Fibroblast of villous mesenchyme (primary cell): Measurements from ENCODE around the gene CLIP1. TPM values are rescaled to one million over a fixed set of nuclear protein-coding genes. Genes with fewer than 3 reads are reported as not detected.

ENCODE experiments used
- DNase-seq: peaks from one replicate; pipeline ENCODE4 v3.0.0-alpha.2; 2010; ENCODE audit warnings: low read depth
- H3K4me3 ChIP-seq: 2 replicates; pipeline ENCODE4 v1.5.1; 2011; ENCODE audit warnings: low read depth, mild to moderate bottlenecking, low read length
- CTCF ChIP-seq: IDR thresholded peaks from 2 replicates; pipeline ENCODE4 v1.5.1; 2012; ENCODE audit warnings: low read depth, mild to moderate bottlenecking, low read length; ENCODE audit not compliant: insufficient read depth
- total RNA-seq: library from RNA; depleted of rRNA; stranded (reverse); fragments of >200 nt; gene quantifications from 2 replicates; pipeline ENCODE4 v1.2.3, GENCODE V29; 2012

The CLIP1 gene
- total RNA-seq, 1 donor, result 66.9 TPM

GRCh38 chr12:122250536-122250935, 171.9 kb downstream of the CLIP1 start:
- DNase-seq, result no peak
- H3K4me3 ChIP-seq, result no peak overlapping the region
- no peak for TF ChIP-seq CTCF

DNA sequence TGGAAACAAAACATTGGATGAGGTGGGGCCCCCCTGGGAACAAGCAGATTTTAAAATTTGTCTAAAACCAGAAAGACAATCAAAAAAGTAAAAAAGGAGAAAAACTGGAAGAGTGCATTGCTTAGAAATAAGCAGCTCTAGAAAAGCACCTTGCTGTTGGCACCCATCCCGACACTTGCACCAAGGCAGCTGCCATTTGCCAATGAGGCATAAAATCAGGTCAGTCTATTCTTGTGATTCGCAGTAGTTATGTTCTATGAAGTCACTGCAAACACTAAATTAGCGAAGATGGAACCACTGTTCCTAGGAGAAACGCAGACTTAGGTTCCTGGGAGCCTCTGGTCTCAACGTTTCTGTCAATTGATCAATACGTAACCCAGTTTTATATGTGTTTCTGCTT, 172.4 kb downstream of the CLIP1 start:
- H3K4me3 ChIP-seq, result no peak overlapping the region
- TF ChIP-seq CTCF, result no peak
- DNase-seq, result no peak

DNA sequence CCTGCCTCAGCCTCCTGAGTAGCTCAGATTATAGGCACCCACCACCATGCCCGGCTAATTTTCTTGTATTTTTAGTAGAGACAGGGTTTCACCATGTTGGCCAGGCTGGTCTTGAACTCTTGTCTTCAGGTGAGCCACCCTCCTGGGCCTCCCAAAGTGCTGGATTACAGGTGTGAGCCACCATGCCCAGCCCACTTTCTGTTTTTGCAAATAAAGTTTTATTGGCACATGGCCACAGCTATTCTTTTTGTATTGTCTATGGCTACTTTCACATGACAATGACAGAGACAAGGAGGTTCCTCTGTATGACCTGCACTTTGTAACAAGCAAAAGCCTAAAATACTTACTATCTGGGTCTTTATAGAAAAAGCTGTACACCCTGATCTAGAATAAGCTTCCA, 176.9 kb downstream of the CLIP1 start:
- no peak for DNase-seq
- no peak overlapping the region for H3K4me3 ChIP-seq
- no peak for TF ChIP-seq CTCF

DNA sequence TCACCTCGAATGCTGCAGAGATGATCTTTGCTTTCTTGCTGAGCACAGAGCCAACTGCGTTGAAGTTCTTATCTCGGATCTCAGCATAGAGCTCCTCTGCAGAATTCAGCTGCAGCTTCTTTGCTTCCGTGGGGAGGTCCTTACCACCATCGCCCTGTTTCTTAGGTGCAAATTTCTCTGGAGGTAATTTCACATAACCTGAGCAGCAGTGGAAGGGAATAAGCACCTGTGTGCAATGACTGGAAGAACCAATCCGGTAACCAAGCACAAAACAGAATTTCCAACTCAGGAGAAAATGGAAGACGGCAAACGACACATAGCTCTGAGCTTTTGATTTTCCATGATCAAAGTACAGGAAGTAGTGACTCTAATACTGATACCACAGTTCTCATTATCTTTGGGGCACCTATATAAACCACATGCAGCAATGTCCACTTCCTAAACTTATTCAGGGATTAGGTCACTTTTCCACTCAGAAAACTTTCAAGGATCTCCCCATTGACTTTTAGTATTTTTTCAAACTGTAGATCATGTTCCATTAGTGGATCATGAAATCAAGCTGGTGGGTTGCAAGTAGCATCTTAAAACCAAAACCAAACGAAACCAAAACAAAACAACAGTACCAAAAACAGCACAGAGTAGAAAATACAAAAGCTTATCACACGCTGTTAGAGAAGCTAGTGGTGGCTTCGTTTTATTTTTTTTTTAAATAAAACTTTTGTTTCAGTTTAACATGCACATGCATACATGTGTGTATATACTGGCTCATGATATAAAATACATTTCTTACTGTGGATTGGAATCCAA, 177.7 kb downstream of the CLIP1 start:
- no peak for TF ChIP-seq CTCF
- no peak for DNase-seq

GRCh38 chr12:122243965-122244364, 178.5 kb downstream of the CLIP1 start:
- TF ChIP-seq CTCF, result no peak
- no peak overlapping the region for H3K4me3 ChIP-seq
- DNase-seq, result no peak

More for the DNA sequence above, 177.7 kb downstream of the CLIP1 start:
- no peak overlapping the region for H3K4me3 ChIP-seq

GRCh38 chr12:122238861-122239260, 183.6 kb downstream of the CLIP1 start:
- no peak for DNase-seq
- no peak for TF ChIP-seq CTCF
- H3K4me3 ChIP-seq, result no peak overlapping the region

GRCh38 chr12:122235741-122236140, 186.7 kb downstream of the CLIP1 start:
- H3K4me3 ChIP-seq, result no peak overlapping the region
- TF ChIP-seq CTCF, result no peak
- DNase-seq, result no peak
